HepG2 (cell line): ENCODE measurements around the gene PSKH1. TPM values are rescaled to one million over a fixed set of nuclear protein-coding genes. Genes with fewer than 3 reads are reported as not detected.
A peak's percentile ranks its signal among the peaks of the same experiment; 100 is the strongest.

Experiments
- AKAP8 ChIP-seq: sonication (generic); formaldehyde crosslinking; IDR thresholded peaks from 2 replicates; pipeline ENCODE4 v1.5.1; 2020; ENCODE audit warnings: mild to moderate bottlenecking, missing genetic modification reagents
- ATF7-NPFF ChIP-seq: sonication (generic); formaldehyde crosslinking; IDR thresholded peaks from 2 replicates; pipeline ENCODE4 v1.8.1; 2023; ENCODE audit warnings: mild to moderate bottlenecking, low read depth, missing genetic modification reagents, moderate library complexity
- CHCHD3 ChIP-seq: sonication (generic); formaldehyde crosslinking; IDR thresholded peaks from 2 replicates; pipeline ENCODE4 v1.8.0; 2022; ENCODE audit warnings: mild to moderate bottlenecking, missing genetic modification reagents, moderate library complexity
- CHD4 ChIP-seq: fragments of 200-600 bp; sonication (generic); IDR thresholded peaks from 2 replicates; pipeline ENCODE4 v1.7.0; 2017; ENCODE audit warnings: mild to moderate bottlenecking, low read length, borderline replicate concordance
- DNMT1 ChIP-seq: sonication (generic); formaldehyde crosslinking; IDR thresholded peaks from 2 replicates; pipeline ENCODE4 v1.5.1; 2020; ENCODE audit warnings: mild to moderate bottlenecking, missing genetic modification reagents
- JUN ChIP-seq: sonication (generic); formaldehyde crosslinking; IDR thresholded peaks from 2 replicates; pipeline ENCODE4 v1.4.0; 2020; ENCODE audit warnings: mild to moderate bottlenecking, missing genetic modification reagents
- NFAT5 ChIP-seq: sonication (generic); formaldehyde crosslinking; IDR thresholded peaks from 2 replicates; pipeline ENCODE4 v1.4.0; 2020; ENCODE audit warnings: missing genetic modification reagents
- NFATC3 ChIP-seq: sonication (generic); formaldehyde crosslinking; IDR thresholded peaks from 2 replicates; pipeline ENCODE4 v1.5.1; 2020; ENCODE audit warnings: mild to moderate bottlenecking, missing genetic modification reagents
- REL ChIP-seq: sonication (generic); formaldehyde crosslinking; conservative IDR thresholded peaks from 2 replicates; pipeline ENCODE4 v1.8.0; 2022; ENCODE audit warnings: mild to moderate bottlenecking, missing genetic modification reagents, moderate library complexity
- TFDP2 ChIP-seq: sonication (generic); formaldehyde crosslinking; IDR thresholded peaks from 2 replicates; pipeline ENCODE4 v1.4.0; 2020; ENCODE audit warnings: missing genetic modification reagents
- TMF1 ChIP-seq: sonication (generic); formaldehyde crosslinking; IDR thresholded peaks from 2 replicates; pipeline ENCODE4 v1.8.1; 2022; ENCODE audit warnings: low read depth, missing genetic modification reagents
- ZNF180 ChIP-seq: sonication (generic); formaldehyde crosslinking; IDR thresholded peaks from 2 replicates; pipeline ENCODE4 v1.4.0; 2020; ENCODE audit warnings: low read depth, missing genetic modification reagents, borderline replicate concordance
- ZNF225 ChIP-seq: sonication (generic); formaldehyde crosslinking; IDR thresholded peaks from 2 replicates; pipeline ENCODE4 v1.4.0; 2020; ENCODE audit warnings: mild to moderate bottlenecking, missing genetic modification reagents
- ZNF264 ChIP-seq: sonication (generic); formaldehyde crosslinking; IDR thresholded peaks from 2 replicates; pipeline ENCODE4 v1.4.0; 2020; ENCODE audit warnings: missing genetic modification reagents
- ZNF543 ChIP-seq: sonication (generic); formaldehyde crosslinking; IDR thresholded peaks from 2 replicates; pipeline ENCODE4 v1.4.0; 2020; ENCODE audit warnings: mild to moderate bottlenecking, missing genetic modification reagents
- ZNF576 ChIP-seq: sonication (generic); formaldehyde crosslinking; IDR thresholded peaks from 2 replicates; pipeline ENCODE4 v1.4.0; 2020; ENCODE audit warnings: mild to moderate bottlenecking, missing genetic modification reagents
- ZNF768 ChIP-seq: sonication (generic); formaldehyde crosslinking; IDR thresholded peaks from 2 replicates; pipeline ENCODE4 v1.4.0; 2020; ENCODE audit warnings: missing genetic modification reagents
- ZNF770 ChIP-seq: sonication (generic); formaldehyde crosslinking; IDR thresholded peaks from 2 replicates; pipeline ENCODE4 v1.5.0; 2020; ENCODE audit warnings: mild to moderate bottlenecking, missing genetic modification reagents
- ZNF83 ChIP-seq: sonication (generic); formaldehyde crosslinking; IDR thresholded peaks from 2 replicates; pipeline ENCODE4 v1.4.0; 2020; ENCODE audit warnings: missing genetic modification reagents, mild to moderate bottlenecking, borderline replicate concordance
- ZNF878 ChIP-seq: sonication (generic); formaldehyde crosslinking; IDR thresholded peaks from 2 replicates; pipeline ENCODE4 v1.8.1; 2023; ENCODE audit warnings: mild to moderate bottlenecking, missing genetic modification reagents, moderate library complexity
- polyA plus RNA-seq, 8 experiments: library from polyadenylated mRNA; depleted of rRNA in 3 of 8; stranded (reverse) in 7 of 8; unstranded in 1 of 8; fragments of >200 nt; fragmentation: Illumina TruSeq in 4 of 8; extraction: Trizol in 4 of 8; gene quantifications; 2 replicates each; pipeline versions ENCODE4 v1.2.1 to v1.2.3, GENCODE V29; 2011 to 2016; ENCODE audit warnings: low read depth in 4 of 8, missing spikeins in 1 of 8, mixed read lengths in 1 of 8; ENCODE audit not compliant: insufficient read depth in 1 of 8
- total RNA-seq, 5 experiments: library from RNA; depleted of rRNA; stranded (reverse); fragments of >200 nt; fragmentation: Illumina TruSeq; extraction: Trizol; gene quantifications; 2 replicates each; pipeline ENCODE4 v1.2.3, GENCODE V29; 2016; ENCODE audit warnings: low read depth in 1 of 5

Gene PSKH1
- total and polyA plus RNA-seq, 2 of the 13 experiments (the other 11 are each of a cell fraction or from before 2014, with no cell fraction given): 8.4 to 19.1 TPM

GRCh38 chr16:67936124-67936879 lies 43.2 kb downstream of the PSKH1 start, which contains the start of gene PSMB10 (continued):
- TF ChIP-seq NFATC3 (CRISPR knock-in tag) (no peak; the same call in 1 of the 2 replicates), TFDP2 (CRISPR knock-in tag) (no peak; the same call in 1 of the 2 replicates), ZNF576 (CRISPR knock-in tag) (0 out of 2 replicates have a peak, but pooled peaks have one; percentile 20), ZNF878 (no peak), ATF7-NPFF (CRISPR knock-in tag) (no peak; the same call in 1 of the 2 replicates), TMF1 (CRISPR knock-in tag) (peak; percentile 12; the same call in 1 of the 2 replicates), CHCHD3 (0 out of 2 replicates have a peak, but pooled peaks have one; percentile 1), CHD4 (no peak), ZNF180 (CRISPR knock-in tag) (no peak), ZNF83 (CRISPR knock-in tag) (no peak; the same call in 1 of the 2 replicates), REL (CRISPR knock-in tag) (0 out of 2 replicates have a peak, but pooled peaks have one; percentile 2), ZNF770 (no peak), ZNF543 (CRISPR knock-in tag) (0 out of 2 replicates have a peak, but pooled peaks have one; percentile 42), ZNF264 (CRISPR knock-in tag) (no peak), AKAP8 (CRISPR knock-in tag) (no peak), ZNF768 (no peak), DNMT1 (CRISPR knock-in tag) (peak; percentile 67; the same call in 1 of the 2 replicates), ZNF225 (CRISPR knock-in tag) (peak; percentile 26), NFAT5 (CRISPR knock-in tag) (peak; percentile 34; the same call in 1 of the 2 replicates), JUN (no peak)
